Fibroblast of skin of abdomen (primary cell): ENCODE measurements around the gene OLAH.
A peak's percentile ranks its signal among the peaks of the same experiment; 100 is the strongest.

Source experiments
- DNase-seq: peaks from one replicate; pipeline ENCODE4 v3.0.0-alpha.2; 2013

OLAH gene

GRCh38 chr10:15072358-15072757, 28.6 kb downstream of the OLAH start:
- DNase-seq = no peak

- DNase-seq = no peak
Observed at GRCh38 chr10:15075421-15075820, 31.7 kb downstream of the OLAH start.

GRCh38 chr10:15083674-15084501, 40.1 kb downstream of the OLAH start:
- DNase-seq = no peak

- peak; percentile 89 for DNase-seq
Observed at GRCh38 chr10:15084502-15084922, 40.8 kb downstream of the OLAH start.

- DNase-seq = peak; percentile 67
Observed at GRCh38 chr10:15088428-15089261, 44.9 kb downstream of the OLAH start, which contains the start of gene ACBD7. ACBD7 (minus strand) TSS chr10:15088776; CDS start chr10:15088728, 48 bp downstream.

GRCh38 chr10:15091418-15091817, 47.7 kb downstream of the OLAH start:
- DNase-seq = no peak

- DNase-seq = no peak
Observed at GRCh38 chr10:15092855-15093408, 49.2 kb downstream of the OLAH start.

- DNase-seq = no peak
Observed at GRCh38 chr10:15096661-15097010, 52.9 kb downstream of the OLAH start.

- DNase-seq = peak; percentile 95
Observed at GRCh38 chr10:15097011-15097812, 53.5 kb downstream of the OLAH start, which contains the start of gene RPP38. RPP38 (plus strand) TSS chr10:15097355; CDS start chr10:15103315, 5,960 bp downstream.

GRCh38 chr10:15099886-15100285, 56.1 kb downstream of the OLAH start:
- DNase-seq = no peak

- no peak for DNase-seq
Observed at GRCh38 chr10:15103513-15103912, 59.8 kb downstream of the OLAH start.

- DNase-seq = peak; percentile 64
Observed at GRCh38 chr10:15106352-15107013, 62.7 kb downstream of the OLAH start.

- DNase-seq = no peak
Observed at GRCh38 chr10:15112657-15113056, 68.9 kb downstream of the OLAH start.

GRCh38 chr10:15113766-15114165, 70.0 kb downstream of the OLAH start:
- DNase-seq = peak; percentile 50

- DNase-seq = no peak
Observed at GRCh38 chr10:15116225-15116624, 72.5 kb downstream of the OLAH start.

- no peak for DNase-seq
Observed at GRCh38 chr10:15118615-15119014, 74.9 kb downstream of the OLAH start.

- peak; percentile 61 for DNase-seq
Observed at GRCh38 chr10:15120523-15120922, 76.8 kb downstream of the OLAH start.

GRCh38 chr10:15121707-15122106, 78.0 kb downstream of the OLAH start:
- DNase-seq = peak; percentile 18

- DNase-seq = no peak
Observed at GRCh38 chr10:15122477-15123030, 78.8 kb downstream of the OLAH start.
